Vagina (tissue), 2 donors: ENCODE data around the gene ZNF638. TPM values are rescaled to one million over a fixed set of nuclear protein-coding genes. Genes with fewer than 3 reads are reported as not detected.
"Not testable (repeated sequence)": the region's sequence is repeated elsewhere in the genome, so short reads cannot be mapped to it uniquely, and the experiment has no call there.

Experiments
- DNase-seq, 2 donors: peaks; one replicate each; pipeline ENCODE4 v3.0.0-alpha.2; 2017; ENCODE audit errors: extremely low spot score in 2 of 2
- H3K27ac ChIP-seq: fragments of 200-600 bp; sonication (generic); one replicate; pipeline ENCODE4 v1.5.1; 2019
- H3K27me3 ChIP-seq: fragments of 200-600 bp; sonication (generic); one replicate; pipeline ENCODE4 v1.5.1; 2019
- H3K36me3 ChIP-seq, 2 donors: fragments of 200-600 bp; sonication (generic); one replicate each; pipeline ENCODE4 v1.5.1; 2017 to 2019
- H3K4me1 ChIP-seq: fragments of 200-600 bp; sonication (generic); one replicate; pipeline ENCODE4 v1.5.1; 2019
- H3K4me3 ChIP-seq, 2 donors: fragments of 200-600 bp; sonication (generic); 1 replicate in 1 of 2; 2 replicates in 1 of 2; pipeline ENCODE4 v1.5.1; 2016 to 2019
- H3K9me3 ChIP-seq: fragments of 200-600 bp; sonication (generic); one replicate; pipeline ENCODE4 v1.5.1; 2019
- POLR2A ChIP-seq, 2 donors: fragments of 450-650 bp; IDR thresholded peaks; one replicate each; pipeline ENCODE4 v1.6.1; 2017; ENCODE audit warnings: antibody characterized with exemption in 2 of 2, mild to moderate bottlenecking in 2 of 2, moderate library complexity in 2 of 2
- POLR2AphosphoS5 ChIP-seq, 2 donors: sonication (generic); formaldehyde crosslinking; IDR thresholded peaks; one replicate each; pipeline ENCODE4 v1.9.0; 2017; ENCODE audit warnings: antibody characterized with exemption in 2 of 2, mild to moderate bottlenecking in 2 of 2, low read depth in 1 of 2; ENCODE audit not compliant: insufficient read depth in 1 of 2
- intact Hi-C: fragments of 100-400 bp; cut with DNase I; formaldehyde crosslinking; loops from one replicate; pipeline ENCODE4 v1.15.1; 2023
- total RNA-seq: library from RNA; depleted of rRNA; stranded (reverse); fragments of >200 nt; gene quantifications from one replicate; pipeline ENCODE4 v1.2.3, GENCODE V29; 2016
- TF ChIP-seq, protein P1 (sequence below), 3 experiments: fragments of 450-650 bp in 2 of 3; fragments of 200-600 bp in 1 of 3; sonication (generic) in 1 of 3; IDR thresholded peaks; one replicate each; pipeline ENCODE4 v1.5.1; 2017 to 2019; ENCODE audit warnings: antibody characterized with exemption in 3 of 3, mild to moderate bottlenecking in 2 of 3, moderate library complexity in 2 of 3

ZNF638 gene
- total RNA-seq, 1 donor from 2014 or later = 139 TPM

DNA sequence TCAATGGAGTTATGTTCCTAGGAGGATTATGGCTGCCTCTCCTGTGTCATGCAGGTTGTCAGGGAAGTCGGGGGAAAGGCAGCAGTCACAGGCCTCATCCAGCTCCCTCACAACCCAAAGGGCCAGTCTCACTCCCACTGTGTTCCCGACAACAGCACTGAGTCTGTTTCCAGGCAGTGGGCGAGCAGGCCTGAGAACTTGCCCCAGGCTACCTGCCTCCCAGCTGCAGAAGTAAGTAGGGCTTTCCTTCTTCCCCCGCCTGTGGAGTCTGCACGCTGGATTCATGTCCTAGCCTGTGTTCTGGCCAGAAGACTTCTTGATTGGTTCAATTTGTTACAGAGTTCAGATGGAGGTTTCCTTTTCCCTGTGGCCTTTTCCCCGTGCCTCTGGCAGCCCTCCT lies 8.2 kb upstream of the ZNF638 start:
- DNase-seq = no peak
- TF ChIP-seq POLR2A (IDR thresholded peaks at IDR 0.05) (no peak), POLR2AphosphoS5 (IDR thresholded peaks at IDR 0.05; ENCODE audit: insufficient read depth in 1 of 2, low read depth in 1 of 2) (no peak)
- TF ChIP-seq, protein P1, sequence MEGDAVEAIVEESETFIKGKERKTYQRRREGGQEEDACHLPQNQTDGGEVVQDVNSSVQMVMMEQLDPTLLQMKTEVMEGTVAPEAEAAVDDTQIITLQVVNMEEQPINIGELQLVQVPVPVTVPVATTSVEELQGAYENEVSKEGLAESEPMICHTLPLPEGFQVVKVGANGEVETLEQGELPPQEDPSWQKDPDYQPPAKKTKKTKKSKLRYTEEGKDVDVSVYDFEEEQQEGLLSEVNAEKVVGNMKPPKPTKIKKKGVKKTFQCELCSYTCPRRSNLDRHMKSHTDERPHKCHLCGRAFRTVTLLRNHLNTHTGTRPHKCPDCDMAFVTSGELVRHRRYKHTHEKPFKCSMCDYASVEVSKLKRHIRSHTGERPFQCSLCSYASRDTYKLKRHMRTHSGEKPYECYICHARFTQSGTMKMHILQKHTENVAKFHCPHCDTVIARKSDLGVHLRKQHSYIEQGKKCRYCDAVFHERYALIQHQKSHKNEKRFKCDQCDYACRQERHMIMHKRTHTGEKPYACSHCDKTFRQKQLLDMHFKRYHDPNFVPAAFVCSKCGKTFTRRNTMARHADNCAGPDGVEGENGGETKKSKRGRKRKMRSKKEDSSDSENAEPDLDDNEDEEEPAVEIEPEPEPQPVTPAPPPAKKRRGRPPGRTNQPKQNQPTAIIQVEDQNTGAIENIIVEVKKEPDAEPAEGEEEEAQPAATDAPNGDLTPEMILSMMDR (IDR thresholded peaks at IDR 0.05) = no peak
- Histone ChIP-seq H3K27me3 (no peaks in the 10 kb centered on the region), H3K36me3 (no peaks in the 10 kb centered on the region), H3K27ac (no peak overlapping the region), H3K9me3 (peaks cover 4% of the 10 kb centered on the region), H3K4me1 (no peaks in the 10 kb centered on the region), H3K4me3 (no peak overlapping the region)
- intact Hi-C loops = no loop called here

DNA sequence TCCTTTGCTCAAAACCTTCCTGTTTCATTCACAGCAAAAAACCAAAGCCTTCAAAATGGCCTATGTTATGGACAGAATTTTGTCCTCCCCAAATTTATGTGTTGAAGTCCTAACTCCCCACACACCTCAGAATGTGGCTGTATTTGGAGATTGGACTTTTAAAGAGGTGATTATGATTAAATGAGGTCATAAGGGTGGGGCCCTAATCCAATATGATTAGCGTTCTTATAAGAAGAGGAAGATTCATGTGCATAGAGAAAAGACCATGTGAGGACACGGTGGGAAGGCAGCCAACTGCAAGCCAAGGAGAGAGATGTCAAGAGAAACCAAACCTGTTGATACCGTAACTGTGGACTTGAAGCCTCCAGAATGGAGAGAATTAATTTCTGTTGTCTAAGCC lies 4.6 kb upstream of the ZNF638 start:
- Histone ChIP-seq H3K36me3 (no peaks in the 10 kb centered on the region), H3K4me1 (peaks cover 4% of the 10 kb centered on the region), H3K9me3 (no peaks in the 10 kb centered on the region), H3K27me3 (no peaks in the 10 kb centered on the region), H3K4me3 (no peak overlapping the region), H3K27ac (no peak overlapping the region)
- intact Hi-C loops = no loop called here
- no peak for TF ChIP-seq POLR2A (IDR thresholded peaks at IDR 0.05)
- TF ChIP-seq, protein P1 (IDR thresholded peaks at IDR 0.05) = no peak
- TF ChIP-seq POLR2AphosphoS5 (IDR thresholded peaks at IDR 0.05; ENCODE audit: insufficient read depth in 1 of 2, low read depth in 1 of 2) = no peak
- DNase-seq = no peak

DNA sequence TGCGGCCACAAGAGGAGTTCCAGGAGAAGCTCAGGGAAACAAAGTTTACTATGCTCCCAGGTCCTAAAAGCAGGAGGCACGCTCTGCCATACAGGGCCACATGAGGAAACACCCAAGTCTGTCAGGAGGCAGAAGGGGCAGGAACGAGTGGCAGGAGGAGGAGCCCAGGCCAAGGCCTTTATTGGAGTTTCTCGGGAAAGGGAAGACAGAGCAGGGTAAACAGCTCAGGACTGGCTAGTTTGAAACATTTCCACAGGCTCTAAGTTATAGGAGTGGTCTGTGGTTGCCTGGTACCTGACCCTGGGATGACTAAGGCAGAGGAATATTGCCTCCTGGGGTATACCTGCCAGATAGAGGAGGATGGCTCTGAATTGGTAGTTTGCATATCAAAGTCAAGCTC lies 3.7 kb upstream of the ZNF638 start:
- no peak for TF ChIP-seq POLR2AphosphoS5 (IDR thresholded peaks at IDR 0.05; ENCODE audit: insufficient read depth in 1 of 2, low read depth in 1 of 2)
- no peak for TF ChIP-seq POLR2A (IDR thresholded peaks at IDR 0.05)
- TF ChIP-seq, protein P1 (IDR thresholded peaks at IDR 0.05) = no peak
- H3K9me3 ChIP-seq = no peaks in the 10 kb centered on the region
- H3K27ac ChIP-seq = no peak overlapping the region
- H3K4me1 ChIP-seq = peaks cover 10% of the 10 kb centered on the region
- no peak for DNase-seq
- no peaks in the 10 kb centered on the region for H3K27me3 ChIP-seq
- H3K36me3 ChIP-seq = no peaks in the 10 kb centered on the region
- no peak overlapping the region for H3K4me3 ChIP-seq
- intact Hi-C loops = no loop called here

DNA sequence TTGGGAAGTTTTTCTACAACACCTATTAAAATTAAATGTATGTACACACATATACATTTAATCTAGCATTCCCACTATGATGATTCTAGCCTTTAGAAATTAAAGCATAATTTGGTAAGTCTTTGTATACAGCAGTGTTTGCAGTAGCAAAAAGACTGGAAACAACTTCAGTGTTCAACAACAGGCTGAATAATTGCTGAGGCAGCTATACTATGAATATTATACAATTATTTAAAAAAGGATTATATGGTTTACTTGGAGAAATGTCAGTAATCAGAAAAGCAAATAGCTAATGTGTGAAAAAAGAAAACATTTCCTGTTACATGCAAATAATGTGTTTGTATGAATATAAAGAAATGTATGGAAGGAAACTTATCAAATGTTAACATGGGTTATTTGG lies 1.4 kb upstream of the ZNF638 start:
- no peak for TF ChIP-seq POLR2A (IDR thresholded peaks at IDR 0.05)
- H3K36me3 ChIP-seq = no peaks in the 10 kb centered on the region
- H3K27me3 ChIP-seq = no peaks in the 10 kb centered on the region
- H3K27ac ChIP-seq = no peak overlapping the region
- peaks cover 33% of the 10 kb centered on the region for H3K4me1 ChIP-seq
- no peak for DNase-seq
- H3K4me3 ChIP-seq = no peak overlapping the region
- no peaks in the 10 kb centered on the region for H3K9me3 ChIP-seq
- intact Hi-C loops = no loop called here

DNA sequence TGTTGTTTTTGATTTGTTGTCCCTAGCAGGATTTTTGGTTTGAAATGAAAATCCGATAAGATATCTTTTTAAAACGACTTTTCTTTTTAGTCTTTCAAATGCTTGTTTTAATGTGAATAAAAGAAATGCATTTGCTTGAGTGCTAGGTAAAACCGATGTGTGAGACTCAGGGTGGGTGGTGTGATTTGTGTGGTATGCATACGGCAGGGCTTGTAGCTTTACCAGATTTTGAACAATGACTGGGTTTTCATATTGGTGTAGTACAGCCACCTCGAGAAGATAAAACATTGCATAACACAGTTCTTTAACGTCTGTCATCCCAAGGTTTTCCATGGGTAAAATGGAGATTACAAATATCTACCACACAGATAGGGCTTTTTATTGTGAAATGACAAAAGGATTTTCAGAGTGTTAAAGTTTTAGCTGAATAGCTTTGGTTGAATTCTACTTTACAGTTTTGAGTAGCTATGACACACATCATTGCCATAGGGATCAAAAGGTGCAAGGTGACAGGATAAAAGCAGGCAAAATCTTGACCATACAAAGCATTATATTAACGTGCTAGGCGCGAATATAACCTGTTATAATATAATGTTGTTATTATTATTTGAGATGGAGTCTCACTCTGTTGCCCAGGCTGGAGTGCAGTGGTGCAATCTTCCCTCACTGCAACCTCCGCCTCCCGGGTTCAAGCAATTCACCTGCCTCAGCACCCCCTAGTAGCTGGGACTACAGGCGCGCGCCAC lies 824 bp upstream of the ZNF638 start:
- intact Hi-C loops = no loop called here
- Histone ChIP-seq H3K27me3 (no peaks in the 10 kb centered on the region), H3K36me3 (no peaks in the 10 kb centered on the region), H3K4me3 (peak overlapping the region; percentile 82 to 97), H3K27ac (peak overlapping the region; percentile 92), H3K4me1 (peaks cover 39% of the 10 kb centered on the region), H3K9me3 (no peaks in the 10 kb centered on the region)
- TF ChIP-seq POLR2A (IDR thresholded peaks at IDR 0.05) = no peak
- TF ChIP-seq, protein P1 (IDR thresholded peaks at IDR 0.05) = no peak
- TF ChIP-seq POLR2AphosphoS5 (IDR thresholded peaks at IDR 0.05; ENCODE audit: insufficient read depth in 1 of 2, low read depth in 1 of 2) = no peak
- no peak for DNase-seq

DNA sequence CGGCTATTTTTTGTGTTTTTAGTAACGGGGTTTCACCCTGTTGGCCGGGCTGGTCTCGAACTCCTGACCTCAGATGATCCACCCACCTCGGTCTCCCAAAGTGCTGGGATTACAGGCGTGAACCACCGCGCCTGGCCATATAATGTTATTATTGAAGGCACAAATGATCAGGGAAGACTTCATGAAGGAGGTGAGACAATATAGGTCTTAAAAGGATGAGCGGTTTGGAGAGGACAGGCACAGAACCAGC lies 326 bp upstream of the ZNF638 start:
- H3K27me3 ChIP-seq, H3K36me3 ChIP-seq, intact Hi-C loops, H3K9me3 ChIP-seq, DNase-seq: not testable (repeated sequence)
- peaks cover 44% of the 10 kb centered on the region for H3K4me1 ChIP-seq
- peak overlapping the region; percentile 82 to 97 for H3K4me3 ChIP-seq
- H3K27ac ChIP-seq = peak overlapping the region; percentile 92
